Body of pancreas (tissue), 4 donors: ENCODE data around the gene HID1.

ENCODE experiments used
- CTCF ChIP-seq, 7 experiments: fragments of 450-650 bp in 4 of 7; fragments of 200-600 bp in 3 of 7; sonication (generic) in 3 of 7; IDR thresholded peaks; one replicate each; pipeline ENCODE4 v1.5.1; 2016 to 2019; ENCODE audit warnings: antibody characterized with exemption in 7 of 7
- POLR2A ChIP-seq, 3 donors: fragments of 450-650 bp; IDR thresholded peaks; one replicate each; pipeline ENCODE4 v1.6.1; 2016; ENCODE audit warnings: antibody characterized with exemption in 3 of 3, mild to moderate bottlenecking in 2 of 3

GRCh38 chr17:75019146-75019545, 46.6 kb upstream of the HID1 start:
- TF ChIP-seq CTCF (IDR thresholded peaks at IDR 0.05) = no peak
- TF ChIP-seq POLR2A (IDR thresholded peaks at IDR 0.05) = no peak
